Germinal center (tissue), 1 donor: ENCODE results near the gene CAD.

Experiments used
- DNase-seq: peaks from one replicate; pipeline ENCODE4 v3.0.0; 2012; ENCODE audit warnings: mixed read lengths, low spot score

The CAD gene

GRCh38 chr2:27225526-27225925, 8.4 kb downstream of the CAD start:
- DNase-seq = no peak

DNA sequence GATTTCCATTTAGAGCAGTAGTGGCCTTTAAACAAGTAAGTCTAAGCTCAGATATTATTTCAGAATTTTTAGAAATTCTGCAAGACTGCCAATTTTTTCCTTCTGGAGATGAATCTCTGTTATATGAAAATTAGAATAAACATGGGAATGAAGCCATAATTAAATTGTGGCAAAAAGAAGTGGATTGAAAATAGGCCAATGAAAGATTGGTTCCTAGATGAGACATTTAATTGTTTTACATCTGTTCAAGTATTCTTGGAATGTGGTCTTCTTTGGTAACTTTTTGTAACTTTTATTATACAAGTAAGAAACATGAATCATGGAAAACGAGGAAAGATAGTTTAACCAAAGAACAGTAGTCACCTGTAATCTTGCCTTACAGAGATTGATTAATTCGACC, 10.3 kb downstream of the CAD start:
- DNase-seq = no peak

GRCh38 chr2:27231921-27232320, 14.8 kb downstream of the CAD start:
- no peak for DNase-seq

DNA sequence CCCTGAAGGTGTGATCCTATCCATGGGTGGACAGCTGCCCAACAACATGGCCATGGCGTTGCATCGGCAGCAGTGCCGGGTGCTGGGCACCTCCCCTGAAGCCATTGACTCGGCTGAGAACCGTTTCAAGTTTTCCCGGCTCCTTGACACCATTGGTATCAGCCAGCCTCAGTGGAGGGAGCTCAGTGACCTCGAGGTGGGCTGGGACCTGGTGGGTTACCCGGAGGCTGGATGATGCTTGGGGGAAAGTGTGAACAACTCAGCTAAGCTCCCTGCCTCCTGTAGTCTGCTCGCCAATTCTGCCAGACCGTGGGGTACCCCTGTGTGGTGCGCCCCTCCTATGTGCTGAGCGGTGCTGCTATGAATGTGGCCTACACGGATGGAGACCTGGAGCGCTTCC, 16.2 kb downstream of the CAD start:
- DNase-seq = no peak

DNA sequence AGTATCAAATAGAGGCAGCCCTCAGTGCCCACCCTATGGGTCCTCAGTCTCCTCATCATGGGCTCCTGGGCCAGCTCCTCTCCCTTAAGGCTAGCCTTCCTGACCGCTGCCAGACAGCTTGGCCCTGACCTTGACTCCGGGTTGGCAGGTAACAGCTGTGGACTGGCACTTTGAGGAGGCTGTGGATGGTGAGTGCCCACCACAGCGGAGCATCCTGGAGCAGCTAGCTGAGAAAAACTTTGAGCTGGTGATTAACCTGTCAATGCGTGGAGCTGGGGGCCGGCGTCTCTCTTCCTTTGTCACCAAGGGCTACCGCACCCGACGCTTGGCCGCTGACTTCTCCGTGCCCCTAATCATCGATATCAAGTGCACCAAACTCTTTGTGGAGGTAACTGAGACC, 19.0 kb downstream of the CAD start:
- no peak for DNase-seq

DNA sequence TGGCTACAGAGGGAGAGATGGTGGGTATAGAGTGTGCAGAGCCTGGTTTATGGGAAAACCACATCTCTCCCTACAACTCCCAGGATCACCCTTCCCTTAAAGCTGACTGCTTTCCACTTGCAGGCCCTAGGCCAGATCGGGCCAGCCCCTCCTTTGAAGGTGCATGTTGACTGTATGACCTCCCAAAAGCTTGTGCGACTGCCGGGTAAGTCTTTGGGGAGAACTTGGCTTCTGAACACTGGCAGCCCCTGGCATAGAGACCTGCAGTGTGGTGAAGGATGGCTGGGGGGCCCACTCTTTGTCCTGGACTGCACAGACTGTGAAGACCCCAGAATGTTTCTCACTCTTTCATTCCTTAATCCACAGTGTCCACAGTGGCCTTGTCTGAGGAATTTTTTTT, 19.5 kb downstream of the CAD start:
- no peak for DNase-seq

DNA sequence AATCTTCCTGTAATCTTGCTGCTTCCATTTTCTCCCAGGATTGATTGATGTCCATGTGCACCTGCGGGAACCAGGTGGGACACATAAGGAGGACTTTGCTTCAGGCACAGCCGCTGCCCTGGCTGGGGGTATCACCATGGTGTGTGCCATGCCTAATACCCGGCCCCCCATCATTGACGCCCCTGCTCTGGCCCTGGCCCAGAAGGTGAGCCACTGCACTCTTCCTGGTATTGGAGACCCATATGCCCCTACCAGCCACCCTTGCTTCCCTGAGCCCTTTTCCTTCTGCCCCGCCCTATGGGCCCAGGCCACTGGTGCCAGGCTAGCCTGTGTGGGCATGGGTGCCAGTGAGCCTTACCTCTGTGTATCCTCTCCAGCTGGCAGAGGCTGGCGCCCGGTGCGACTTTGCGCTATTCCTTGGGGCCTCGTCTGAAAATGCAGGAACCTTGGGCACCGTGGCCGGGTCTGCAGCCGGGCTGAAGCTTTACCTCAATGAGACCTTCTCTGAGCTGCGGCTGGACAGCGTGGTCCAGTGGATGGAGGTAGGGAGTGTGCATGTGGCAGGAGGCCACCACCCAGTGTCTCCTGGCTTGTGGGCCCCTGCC, 20.3 kb downstream of the CAD start:
- DNase-seq = no peak

DNA sequence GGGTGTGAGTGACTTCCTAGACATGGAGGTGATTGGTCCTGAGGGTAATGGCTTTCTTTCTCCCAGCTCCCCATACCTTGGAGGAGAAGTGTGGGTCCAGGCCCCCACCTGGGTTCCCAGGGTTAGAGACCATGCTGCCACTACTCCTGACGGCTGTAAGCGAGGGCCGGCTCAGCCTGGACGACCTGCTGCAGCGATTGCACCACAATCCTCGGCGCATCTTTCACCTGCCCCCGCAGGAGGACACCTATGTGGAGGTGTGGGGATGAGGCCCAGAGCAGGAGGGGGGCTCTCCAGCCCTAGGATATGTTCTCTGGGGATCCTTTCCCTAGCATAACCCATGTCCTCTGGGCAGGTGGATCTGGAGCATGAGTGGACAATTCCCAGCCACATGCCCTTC, 21.8 kb downstream of the CAD start:
- DNase-seq = no peak

- DNase-seq = no peak
These were observed 23.2 kb downstream of the CAD start for GRCh38 chr2:27240406-27240805.

DNA sequence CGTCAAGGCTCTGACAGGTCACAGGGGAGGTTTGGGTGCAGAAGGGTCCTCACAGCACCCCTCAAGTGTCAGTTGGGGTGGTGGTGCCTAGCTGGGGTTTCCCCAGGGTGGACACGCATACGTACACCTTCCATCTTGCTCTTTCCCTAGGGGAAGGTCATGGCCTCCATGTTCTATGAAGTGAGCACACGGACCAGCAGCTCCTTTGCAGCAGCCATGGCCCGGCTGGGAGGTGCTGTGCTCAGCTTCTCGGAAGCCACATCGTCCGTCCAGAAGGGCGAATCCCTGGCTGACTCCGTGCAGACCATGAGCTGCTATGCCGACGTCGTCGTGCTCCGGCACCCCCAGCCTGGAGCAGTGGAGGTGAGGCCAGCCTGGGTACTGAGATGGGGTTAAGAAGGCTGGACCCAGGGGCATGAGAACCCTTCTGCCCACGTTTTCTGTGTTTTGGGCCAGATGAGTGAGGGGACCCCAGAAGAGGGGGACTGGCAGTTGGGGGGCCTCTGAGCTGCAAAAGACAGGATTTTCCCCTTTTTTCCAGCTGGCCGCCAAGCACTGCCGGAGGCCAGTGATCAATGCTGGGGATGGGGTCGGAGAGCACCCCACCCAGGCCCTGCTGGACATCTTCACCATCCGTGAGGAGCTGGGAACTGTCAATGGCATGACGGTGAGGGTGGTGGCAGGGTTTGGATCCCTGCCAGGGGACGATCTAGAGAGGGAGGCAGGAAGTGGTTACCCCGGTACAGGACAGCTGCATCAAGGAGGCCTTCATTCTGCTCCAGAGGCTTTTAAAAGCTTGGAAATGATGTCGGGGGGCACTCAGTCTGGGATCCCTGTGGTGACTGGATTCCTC, 24.8 kb downstream of the CAD start:
- DNase-seq = no peak

GRCh38 chr2:27242614-27242951, 25.4 kb downstream of the CAD start:
- DNase-seq = no peak

GRCh38 chr2:27243391-27244130, 26.4 kb downstream of the CAD start:
- DNase-seq = no peak

- no peak for DNase-seq
These were observed 27.9 kb downstream of the CAD start for GRCh38 chr2:27245116-27245515.

GRCh38 chr2:27245626-27246025, 28.5 kb downstream of the CAD start:
- no peak for DNase-seq

GRCh38 chr2:27247893-27248292, 30.7 kb downstream of the CAD start:
- no peak for DNase-seq

DNA sequence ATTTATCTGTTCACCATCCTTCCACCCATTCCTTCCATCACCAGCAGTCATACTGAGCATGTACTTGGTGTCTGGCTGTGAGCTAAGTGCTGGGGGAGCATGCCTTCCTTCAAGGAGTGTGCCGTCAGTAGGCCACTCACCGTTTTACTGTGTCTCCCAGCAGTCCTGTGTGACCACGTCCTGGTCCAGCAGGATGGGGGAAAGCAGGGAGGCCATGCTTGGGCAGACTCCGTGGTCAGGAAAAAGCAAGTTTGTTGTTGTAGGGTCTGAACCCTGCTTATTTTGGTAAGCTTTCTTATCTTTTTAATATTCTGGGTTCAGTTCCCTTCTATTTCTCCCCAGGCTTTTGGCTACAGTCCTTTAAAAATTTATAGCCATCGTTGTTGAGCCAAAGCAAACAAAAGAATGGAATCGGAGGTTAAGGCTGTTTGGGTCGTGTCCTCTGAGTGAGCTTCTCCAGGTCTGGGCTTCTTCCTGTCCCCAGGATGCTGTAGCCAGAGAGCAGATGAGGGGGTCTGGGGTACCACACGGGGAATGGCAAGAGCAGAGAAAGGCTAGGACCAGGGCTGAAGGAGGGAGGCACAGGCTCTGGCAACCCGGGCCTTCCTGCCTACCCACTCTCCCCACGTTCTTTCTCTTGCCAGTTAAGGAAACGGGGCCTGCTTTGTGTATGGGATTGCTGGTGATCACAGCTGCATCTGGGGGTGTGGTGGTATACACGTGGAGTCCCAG, 32.2 kb downstream of the CAD start:
- DNase-seq = no peak

DNA sequence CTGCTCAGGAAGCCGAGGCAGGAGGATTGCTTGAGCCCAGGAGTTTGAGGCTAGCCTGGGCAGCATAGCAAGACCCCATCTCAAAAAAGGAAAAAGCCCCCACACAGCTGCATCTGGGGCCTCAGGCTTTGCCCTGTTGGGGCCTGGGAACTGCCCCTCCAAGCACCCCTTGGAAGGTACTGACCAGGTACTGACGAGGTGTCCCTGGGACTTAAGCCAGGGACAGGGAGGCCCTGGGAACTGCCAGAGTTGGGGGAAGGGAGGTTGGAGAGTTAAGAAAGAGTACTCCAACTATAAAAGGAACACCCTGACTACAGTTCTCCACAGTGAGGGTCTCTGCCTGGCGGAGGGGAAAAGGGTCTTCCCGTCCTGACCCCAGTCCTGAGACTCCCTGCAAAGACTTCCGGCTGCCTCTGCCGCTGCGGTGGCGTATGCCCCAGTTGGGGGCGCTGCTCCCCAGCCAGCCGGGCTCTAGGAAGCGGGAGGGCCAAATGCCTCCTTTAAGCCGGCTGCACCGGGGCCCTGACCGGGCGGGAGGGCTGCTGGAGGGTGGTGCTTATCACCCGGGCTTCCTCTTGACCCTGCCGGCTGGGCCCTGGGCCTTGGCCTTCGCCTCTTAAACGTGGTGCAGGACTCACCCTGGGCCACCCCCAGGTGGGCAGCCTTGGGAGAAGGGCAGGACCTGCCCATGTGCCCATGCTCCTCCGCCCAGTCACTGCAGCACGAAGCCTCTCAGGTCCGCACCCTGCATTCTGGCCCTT, 32.9 kb downstream of the CAD start:
- peak; percentile 64 for DNase-seq

- DNase-seq = no peak
These were observed 33.6 kb downstream of the CAD start for GRCh38 chr2:27250652-27251379.

DNA sequence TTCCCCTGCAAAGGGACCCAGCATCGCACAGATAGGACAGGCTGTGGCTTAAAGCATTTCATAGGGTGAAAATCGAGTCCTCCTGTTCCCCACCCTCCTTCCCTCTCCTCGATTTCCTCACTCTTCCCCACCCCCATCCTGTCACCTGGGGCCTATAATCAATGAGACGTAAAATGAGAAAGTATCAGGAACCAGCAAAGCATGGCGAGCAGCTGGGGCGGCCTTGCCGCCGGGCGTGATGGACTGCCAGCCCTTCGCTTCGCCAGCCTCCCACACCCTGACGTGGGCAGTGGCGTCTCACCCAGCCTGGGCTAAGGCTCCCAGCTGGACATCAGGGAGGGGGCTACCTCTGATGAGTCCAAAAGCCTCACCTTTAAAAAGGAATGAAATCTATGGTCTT, 34.6 kb downstream of the CAD start:
- DNase-seq = no peak

DNA sequence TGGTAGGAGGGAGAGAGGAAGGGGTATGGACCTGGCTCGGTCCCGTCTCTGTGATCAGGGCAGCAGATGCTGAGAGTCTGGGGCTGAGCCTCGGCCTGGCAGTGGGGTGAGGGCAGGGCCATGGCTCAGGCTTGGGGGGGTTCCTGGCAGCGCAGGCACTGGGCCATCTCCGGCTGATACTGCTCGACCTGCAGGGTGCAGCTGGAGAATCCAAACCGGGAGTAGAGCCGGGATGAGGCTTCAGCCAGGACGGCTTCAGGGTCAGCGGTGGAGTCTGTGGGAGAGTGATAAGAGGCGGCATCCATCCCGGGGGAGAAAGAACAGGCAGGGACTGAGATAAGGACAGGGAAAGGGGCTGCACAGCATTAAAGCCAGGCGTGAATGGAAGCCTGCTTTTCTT, 38.0 kb downstream of the CAD start:
- DNase-seq = no peak

DNA sequence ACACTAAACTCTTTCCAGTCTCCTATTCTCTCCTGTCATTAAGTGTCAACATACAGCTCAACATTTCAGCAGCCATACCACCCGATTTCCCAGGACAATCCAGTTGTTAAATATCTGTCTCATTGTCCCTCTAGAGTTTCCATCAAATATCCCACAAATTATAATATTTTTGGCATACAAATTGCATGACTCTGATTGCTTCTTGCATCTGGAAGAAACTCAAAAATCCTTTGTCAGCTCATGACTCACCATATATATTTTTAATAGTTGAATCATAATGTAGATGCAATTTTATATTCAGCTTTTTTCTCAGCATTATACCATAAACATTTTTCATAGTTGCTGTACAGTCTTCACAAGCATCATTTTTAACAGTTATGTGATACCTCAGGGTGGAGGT, 38.5 kb downstream of the CAD start:
- no peak for DNase-seq
